Measurements from ENCODE around the gene KLHL29.

GRCh38 chr2:23708771-23709170 lies 323.8 kb downstream of the KLHL29 start:
- TF ChIP-seq, protein P1, sequence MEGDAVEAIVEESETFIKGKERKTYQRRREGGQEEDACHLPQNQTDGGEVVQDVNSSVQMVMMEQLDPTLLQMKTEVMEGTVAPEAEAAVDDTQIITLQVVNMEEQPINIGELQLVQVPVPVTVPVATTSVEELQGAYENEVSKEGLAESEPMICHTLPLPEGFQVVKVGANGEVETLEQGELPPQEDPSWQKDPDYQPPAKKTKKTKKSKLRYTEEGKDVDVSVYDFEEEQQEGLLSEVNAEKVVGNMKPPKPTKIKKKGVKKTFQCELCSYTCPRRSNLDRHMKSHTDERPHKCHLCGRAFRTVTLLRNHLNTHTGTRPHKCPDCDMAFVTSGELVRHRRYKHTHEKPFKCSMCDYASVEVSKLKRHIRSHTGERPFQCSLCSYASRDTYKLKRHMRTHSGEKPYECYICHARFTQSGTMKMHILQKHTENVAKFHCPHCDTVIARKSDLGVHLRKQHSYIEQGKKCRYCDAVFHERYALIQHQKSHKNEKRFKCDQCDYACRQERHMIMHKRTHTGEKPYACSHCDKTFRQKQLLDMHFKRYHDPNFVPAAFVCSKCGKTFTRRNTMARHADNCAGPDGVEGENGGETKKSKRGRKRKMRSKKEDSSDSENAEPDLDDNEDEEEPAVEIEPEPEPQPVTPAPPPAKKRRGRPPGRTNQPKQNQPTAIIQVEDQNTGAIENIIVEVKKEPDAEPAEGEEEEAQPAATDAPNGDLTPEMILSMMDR (IDR thresholded peaks at IDR 0.05; ENCODE audit: low read length), result no peak
- TF ChIP-seq EZH2phosphoT487 (IDR thresholded peaks at IDR 0.05; ENCODE audit: low read length), result no peak
